ENCODE results near the gene DR1. TPM values are rescaled to one million over a fixed set of nuclear protein-coding genes. Genes with fewer than 3 reads are reported as not detected.

Gene DR1
- total RNA-seq, 1 donor = 60.6 TPM

DNA sequence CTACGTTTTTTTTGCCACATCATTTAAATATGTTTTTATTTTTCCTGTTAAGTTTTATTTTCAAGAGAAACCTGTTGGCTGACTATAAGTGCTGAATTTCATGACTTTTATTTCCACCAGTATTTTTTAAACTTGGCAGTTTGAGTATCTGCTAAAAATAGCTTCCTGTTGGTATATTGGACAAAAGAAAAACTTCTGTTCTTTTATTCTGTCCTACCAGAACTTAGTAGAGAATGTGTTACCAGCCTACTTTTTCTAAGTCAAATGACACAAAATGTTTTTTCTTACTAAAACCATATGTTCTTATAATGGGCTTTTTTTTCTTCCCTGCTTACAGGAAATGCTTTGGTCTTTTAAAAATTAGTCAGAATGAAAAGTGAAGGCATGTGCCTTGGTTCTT, 7.6 kb downstream of the DR1 start:
- TF ChIP-seq, protein P1, sequence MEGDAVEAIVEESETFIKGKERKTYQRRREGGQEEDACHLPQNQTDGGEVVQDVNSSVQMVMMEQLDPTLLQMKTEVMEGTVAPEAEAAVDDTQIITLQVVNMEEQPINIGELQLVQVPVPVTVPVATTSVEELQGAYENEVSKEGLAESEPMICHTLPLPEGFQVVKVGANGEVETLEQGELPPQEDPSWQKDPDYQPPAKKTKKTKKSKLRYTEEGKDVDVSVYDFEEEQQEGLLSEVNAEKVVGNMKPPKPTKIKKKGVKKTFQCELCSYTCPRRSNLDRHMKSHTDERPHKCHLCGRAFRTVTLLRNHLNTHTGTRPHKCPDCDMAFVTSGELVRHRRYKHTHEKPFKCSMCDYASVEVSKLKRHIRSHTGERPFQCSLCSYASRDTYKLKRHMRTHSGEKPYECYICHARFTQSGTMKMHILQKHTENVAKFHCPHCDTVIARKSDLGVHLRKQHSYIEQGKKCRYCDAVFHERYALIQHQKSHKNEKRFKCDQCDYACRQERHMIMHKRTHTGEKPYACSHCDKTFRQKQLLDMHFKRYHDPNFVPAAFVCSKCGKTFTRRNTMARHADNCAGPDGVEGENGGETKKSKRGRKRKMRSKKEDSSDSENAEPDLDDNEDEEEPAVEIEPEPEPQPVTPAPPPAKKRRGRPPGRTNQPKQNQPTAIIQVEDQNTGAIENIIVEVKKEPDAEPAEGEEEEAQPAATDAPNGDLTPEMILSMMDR (IDR thresholded peaks at IDR 0.05; ENCODE audit: insufficient read depth, low read length) = no peak
- peak; percentile 63 for DNase-seq (ENCODE audit: low read depth)
- H3K4me3 ChIP-seq (ENCODE audit: low read depth, low read length) = no peak overlapping the region

DNA sequence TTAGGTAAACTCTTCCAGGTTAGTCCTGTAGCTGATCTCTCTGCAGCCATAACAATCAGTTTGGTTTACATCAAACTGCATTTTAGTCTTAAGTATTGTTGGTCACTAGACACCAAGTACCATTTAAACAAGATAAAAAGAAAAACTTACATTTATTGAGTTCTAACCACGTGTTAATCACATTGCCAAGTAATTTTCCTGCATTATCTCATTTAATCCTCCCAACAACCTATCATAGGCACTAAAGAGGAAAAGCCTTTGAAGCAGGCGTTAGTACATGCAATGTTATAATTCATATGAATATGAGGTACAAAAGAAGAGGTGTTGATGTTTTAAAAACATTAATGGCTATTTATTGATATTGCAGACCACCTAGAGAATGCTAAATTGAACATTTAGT, 9.0 kb downstream of the DR1 start:
- TF ChIP-seq, protein P1 (IDR thresholded peaks at IDR 0.05; ENCODE audit: insufficient read depth, low read length) = no peak
- H3K4me3 ChIP-seq (ENCODE audit: low read depth, low read length) = no peak overlapping the region
- no peak for DNase-seq (ENCODE audit: low read depth)

DNA sequence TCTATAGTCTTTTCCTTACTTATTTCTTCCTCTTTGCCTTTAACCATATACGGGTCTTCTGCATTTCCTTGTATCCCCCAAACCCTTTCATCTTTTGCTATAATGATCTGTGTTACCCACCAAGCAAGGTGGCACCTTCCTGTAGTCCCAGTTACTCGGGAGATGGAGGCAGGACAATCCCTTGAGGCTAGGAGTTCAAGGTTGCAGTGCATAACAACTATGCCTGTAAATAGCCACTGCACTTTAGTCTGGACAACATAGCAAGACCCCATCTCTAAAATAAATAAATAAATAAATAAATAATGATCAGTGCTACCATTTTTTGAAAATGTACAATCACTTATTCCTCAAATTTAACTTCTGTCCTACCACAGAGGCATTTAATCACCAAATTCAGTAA, 11.5 kb downstream of the DR1 start:
- no peak overlapping the region for H3K4me3 ChIP-seq (ENCODE audit: low read depth, low read length)
- TF ChIP-seq, protein P1 (IDR thresholded peaks at IDR 0.05; ENCODE audit: insufficient read depth, low read length) = no peak
- DNase-seq (ENCODE audit: low read depth) = no peak

DNA sequence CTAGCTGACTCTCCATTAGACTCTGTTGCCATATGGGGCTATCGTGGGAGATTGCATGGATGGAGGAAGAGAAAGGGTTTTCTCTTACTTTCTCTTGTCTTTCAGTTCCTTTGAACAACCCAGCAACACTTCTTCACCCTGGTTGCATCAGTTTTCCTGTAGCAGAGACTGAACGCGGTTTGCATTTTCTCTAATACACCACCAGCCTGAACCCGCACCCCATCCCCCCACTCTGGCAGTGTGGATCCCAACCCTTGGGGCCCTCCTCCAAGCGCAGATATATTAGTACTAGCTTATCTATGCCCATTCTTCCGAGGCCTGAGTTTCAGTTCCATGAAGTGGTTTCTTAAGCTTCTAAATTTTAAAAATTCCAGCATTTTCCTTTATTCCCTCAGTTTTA, 12.6 kb downstream of the DR1 start:
- TF ChIP-seq, protein P1 (IDR thresholded peaks at IDR 0.05; ENCODE audit: insufficient read depth, low read length) = no peak
- no peak for DNase-seq (ENCODE audit: low read depth)
- no peak overlapping the region for H3K4me3 ChIP-seq (ENCODE audit: low read depth, low read length)

DNA sequence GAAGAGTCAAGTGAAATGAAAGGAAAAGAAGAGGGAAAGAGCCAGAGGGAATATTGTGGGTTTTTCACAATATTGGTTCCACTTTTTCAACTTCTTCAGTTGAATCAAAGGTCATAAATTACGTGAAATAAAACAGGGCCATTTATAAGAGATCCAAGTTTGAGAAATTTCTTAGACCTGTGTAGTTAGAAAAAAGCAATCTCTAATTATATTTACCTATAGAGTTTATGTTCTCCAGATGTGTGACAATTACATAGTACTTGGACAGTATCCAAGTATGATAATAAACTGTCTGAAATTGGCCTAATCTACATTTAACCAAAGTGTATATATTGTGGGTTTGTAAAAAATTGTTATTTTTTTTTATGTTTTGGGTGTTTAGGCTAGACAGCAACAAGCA, 14.4 kb downstream of the DR1 start:
- TF ChIP-seq, protein P1 (IDR thresholded peaks at IDR 0.05; ENCODE audit: insufficient read depth, low read length) = no peak
- DNase-seq (ENCODE audit: low read depth) = no peak
- H3K4me3 ChIP-seq (ENCODE audit: low read depth, low read length) = no peak overlapping the region

DNA sequence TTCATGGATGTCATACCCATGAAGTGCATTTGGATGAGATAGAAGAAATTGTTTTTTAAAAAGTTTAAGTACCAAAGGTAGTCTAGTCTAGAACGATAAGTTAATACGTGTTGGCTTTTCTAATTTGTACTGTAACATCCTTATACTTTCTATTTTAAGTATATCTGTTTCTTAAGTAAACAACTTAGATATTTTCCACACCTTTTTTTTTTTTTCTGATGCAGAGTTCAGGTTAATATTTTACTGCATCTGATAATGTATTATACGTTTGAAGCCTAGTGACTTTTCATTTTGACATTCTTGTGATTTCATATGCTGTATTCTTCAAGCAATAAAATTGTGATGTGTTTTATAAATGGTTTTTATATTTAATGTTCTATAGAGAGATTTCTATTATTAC, 16.5 kb downstream of the DR1 start:
- no peak for DNase-seq (ENCODE audit: low read depth)
- H3K4me3 ChIP-seq (ENCODE audit: low read depth, low read length) = no peak overlapping the region
- TF ChIP-seq, protein P1 (IDR thresholded peaks at IDR 0.05; ENCODE audit: insufficient read depth, low read length) = no peak

DNA sequence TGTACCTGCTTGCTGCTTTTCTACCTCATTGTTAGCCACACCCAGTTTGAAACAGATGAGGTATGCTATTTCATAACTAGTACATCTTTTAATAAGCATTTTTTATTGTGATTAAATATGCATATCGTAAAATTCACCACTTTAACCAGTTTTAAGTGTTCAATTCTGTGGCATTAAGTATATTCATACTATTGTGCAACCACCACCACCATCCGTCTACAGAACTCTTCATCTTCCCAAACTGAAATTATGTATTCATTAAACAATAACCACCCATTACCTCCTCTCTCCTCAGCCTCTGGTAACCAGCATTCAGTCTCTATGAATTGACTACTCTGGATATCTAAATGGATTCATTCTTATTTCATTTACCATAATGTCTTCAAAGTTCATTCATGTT, 20.1 kb downstream of the DR1 start:
- no peak for DNase-seq (ENCODE audit: low read depth)
- no peak overlapping the region for H3K4me3 ChIP-seq (ENCODE audit: low read depth, low read length)
- TF ChIP-seq, protein P1 (IDR thresholded peaks at IDR 0.05; ENCODE audit: insufficient read depth, low read length) = no peak
